ENCODE measurements around the gene CD248. TPM values are rescaled to one million over a fixed set of nuclear protein-coding genes. Genes with fewer than 3 reads are reported as not detected.

CD248 gene
- total RNA-seq, 5 donors from 2014 or later (not counting 1 experiment from before 2014, with no cell fraction given) = 2.5 to 14.7 (median 8.7) TPM

DNA sequence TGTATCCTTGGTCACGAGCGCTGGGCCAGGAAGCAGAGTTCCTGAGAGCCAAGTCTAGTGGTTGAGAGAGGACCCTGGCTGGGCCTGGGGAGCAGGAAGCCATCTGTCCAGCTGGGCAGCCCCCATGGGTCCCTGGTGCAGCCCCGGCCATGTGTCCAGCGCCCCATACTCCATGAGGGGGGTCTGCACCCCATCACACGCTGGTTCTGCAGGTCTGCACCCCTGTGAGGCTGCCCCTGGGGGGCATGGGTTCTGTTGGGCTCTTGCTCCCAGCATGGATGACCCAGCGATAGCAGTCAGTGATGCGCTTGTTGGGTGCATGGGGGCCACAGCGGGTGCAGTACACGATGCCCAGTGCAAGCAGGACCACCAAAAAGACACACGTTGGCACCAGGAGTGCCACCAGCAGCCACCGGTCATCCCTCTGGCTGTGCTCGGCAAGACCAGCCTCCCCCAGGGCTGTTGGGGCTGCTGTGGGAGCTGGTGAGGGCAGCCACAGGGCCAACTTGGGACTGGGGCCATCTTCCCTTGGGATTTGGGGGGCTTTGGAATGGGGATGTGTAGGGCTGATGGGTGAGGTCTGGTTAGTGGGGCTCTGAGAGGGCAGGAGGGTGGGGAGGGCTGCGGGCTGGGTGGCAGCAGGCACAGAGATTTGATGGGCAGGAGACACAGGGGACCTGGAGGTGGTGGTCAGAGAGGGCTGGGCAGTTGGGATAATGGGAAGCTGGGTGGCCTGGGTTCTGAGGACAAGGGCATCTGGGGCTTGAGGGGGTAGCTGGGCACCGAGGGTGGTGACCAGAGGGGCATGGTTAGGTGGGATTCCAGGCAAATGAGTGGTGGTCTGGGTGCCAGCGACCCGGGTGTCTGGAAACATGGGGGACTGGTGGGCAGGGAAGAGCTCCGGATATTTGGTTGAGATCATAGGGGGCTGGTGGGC is 2.0 kb downstream of the CD248 start:
- Mint-ChIP-seq H3K4me3 (peak overlapping the region; percentile 34 to 85 (median 73)), H3K4me1 (peaks cover 51 to 59% (median 52%) of the 10 kb centered on the region in 3 donors), H3K36me3 (no peaks in the 10 kb centered on the region), H3K27me3 (peaks cover 0 to 2% of the 10 kb centered on the region in 2 donors), H3K9me3 (no peaks in the 10 kb centered on the region), H3K27ac (peak overlapping the region; percentile 89 to 99)
- Histone ChIP-seq H3K4me1 (ENCODE audit: control insufficient read depth in 1 of 2, extremely low read depth in 1 of 2, insufficient read depth in 2 of 2, low read length in 2 of 2) (peaks cover 25 to 79% of the 10 kb centered on the region in 2 experiments), H3K4me3 (ENCODE audit: control insufficient read depth in 1 of 2, extremely low read depth in 1 of 2, low read length in 1 of 2) (peak overlapping the region; percentile 58 to 71), H3K27ac (ENCODE audit: low read length) (peak overlapping the region; percentile 90), H3K9me3 (no peaks in the 10 kb centered on the region), H3K36me3 (ENCODE audit: control insufficient read depth in 2 of 2, extremely low read depth in 1 of 2, insufficient read depth in 1 of 2, low read length in 1 of 2) (no peaks in the 10 kb centered on the region), H3K27me3 (replicated peaks in 1 of 2; ENCODE audit: control insufficient read depth in 2 of 2, extremely low read depth in 1 of 2, insufficient read depth in 2 of 2, low read length in 1 of 2) (peaks cover 0 to 14% of the 10 kb centered on the region in 2 experiments)
- CTCF ChIA-PET = no interaction called here
- ATAC-seq (replicated peaks in 1 of 4) (no peak), DNase-seq (no peak)
- 79% methylated on average over 16 of the region's 17 CpGs for whole genome bisulfite sequencing (ENCODE audit: insufficient coverage)
- POLR2A ChIA-PET = interaction anchor here in 1 of 2 donors (0.6 kb wide), 1 partner anchor 331 kb away, joined by 3 read pairs; no protein-coding TSS in a partner anchor

DNA sequence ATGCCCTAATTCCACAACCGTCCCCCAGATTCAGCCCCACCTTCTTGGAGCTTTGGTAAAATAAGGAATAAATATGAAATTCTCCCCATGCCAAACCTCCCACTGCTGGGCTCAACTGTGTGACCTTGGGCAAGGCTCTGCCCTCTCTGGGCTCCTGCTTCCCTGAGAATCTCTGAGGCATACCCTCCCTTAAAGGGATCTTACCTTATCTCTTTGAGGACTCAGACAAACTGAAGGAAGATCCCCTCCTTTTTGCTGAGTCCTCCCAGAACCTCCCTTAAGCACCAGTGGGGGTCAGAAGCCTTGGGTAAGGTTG is 2.7 kb downstream of the CD248 start:
- WGBS (ENCODE audit: insufficient coverage) = no CpG with 5 or more reads among the region's 1 CpG
- no peak for DNase-seq
- no peak for ATAC-seq (replicated peaks in 1 of 4)
- Mint-ChIP-seq H3K27ac (peak overlapping the region; percentile 89 to 99), H3K4me3 (peak overlapping the region; percentile 56 to 85 (median 73)), H3K27me3 (peaks cover 0 to 2% of the 10 kb centered on the region in 2 donors), H3K36me3 (no peaks in the 10 kb centered on the region), H3K9me3 (no peaks in the 10 kb centered on the region), H3K4me1 (peaks cover 44 to 52% (median 47%) of the 10 kb centered on the region in 3 donors)
- ChIA-PET POLR2A (no interaction called here), CTCF (no interaction called here)
- H3K4me1 ChIP-seq (ENCODE audit: control insufficient read depth in 1 of 2, extremely low read depth in 1 of 2, insufficient read depth in 2 of 2, low read length in 2 of 2) = peaks cover 25 to 73% of the 10 kb centered on the region in 2 experiments
- H3K9me3 ChIP-seq = no peaks in the 10 kb centered on the region
- peak overlapping the region; percentile 90 for H3K27ac ChIP-seq (ENCODE audit: low read length)
- H3K4me3 ChIP-seq (ENCODE audit: control insufficient read depth in 1 of 2, extremely low read depth in 1 of 2, low read length in 1 of 2) = peak overlapping the region; percentile 58 to 71
- no peaks in the 10 kb centered on the region for H3K36me3 ChIP-seq (ENCODE audit: control insufficient read depth in 2 of 2, extremely low read depth in 1 of 2, insufficient read depth in 1 of 2, low read length in 1 of 2)
- peaks cover 0 to 14% of the 10 kb centered on the region in 2 experiments for H3K27me3 ChIP-seq (replicated peaks in 1 of 2; ENCODE audit: control insufficient read depth in 2 of 2, extremely low read depth in 1 of 2, insufficient read depth in 2 of 2, low read length in 1 of 2)

DNA sequence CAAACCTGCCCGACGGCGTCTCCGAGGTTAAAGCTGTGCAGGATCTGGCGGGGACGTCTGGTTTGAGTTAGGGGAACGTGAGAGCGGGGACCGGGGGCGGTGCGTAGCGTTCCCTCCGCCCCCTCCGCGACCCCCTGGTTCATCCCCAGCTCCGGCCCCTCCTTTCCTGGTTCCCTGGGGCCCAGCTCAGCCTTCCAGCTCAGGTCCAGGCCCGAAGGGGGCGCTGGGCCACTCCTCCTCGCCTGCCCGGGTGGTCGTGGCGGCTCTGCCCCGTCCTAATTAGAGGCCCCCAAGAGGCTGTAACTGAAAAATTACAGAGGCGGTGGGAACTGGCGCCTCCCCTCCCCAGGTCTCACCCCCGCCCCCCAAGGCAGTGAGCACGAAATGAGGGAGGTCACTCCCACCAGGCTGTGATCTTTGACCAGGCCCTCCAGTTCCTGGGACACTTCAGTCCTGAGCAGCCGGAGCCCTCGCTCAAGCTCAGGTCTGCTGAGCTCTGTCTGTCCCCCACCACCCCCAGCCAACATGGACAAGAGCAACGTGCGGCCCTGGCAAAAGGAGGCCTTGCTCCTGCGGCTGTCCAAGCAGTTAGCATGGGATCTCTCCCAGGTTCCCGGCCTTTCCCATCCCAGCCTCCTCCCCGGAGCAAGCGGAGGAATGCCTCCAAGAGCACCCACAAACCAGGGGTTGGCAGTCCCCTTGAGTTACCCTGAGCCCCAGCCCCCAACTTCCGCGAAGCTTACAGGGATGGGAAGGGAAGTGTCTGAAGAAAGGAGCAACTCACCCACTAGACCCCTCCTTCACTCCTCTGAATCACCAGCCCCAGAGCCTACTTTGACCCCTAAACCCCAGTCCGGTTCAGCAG is 3.3 kb downstream of the CD248 start:
- ATAC-seq (replicated peaks in 1 of 4) = no peak
- Histone ChIP-seq H3K4me3 (ENCODE audit: control insufficient read depth in 1 of 2, extremely low read depth in 1 of 2, low read length in 1 of 2) (peak overlapping the region; percentile 58 to 71), H3K4me1 (ENCODE audit: control insufficient read depth in 1 of 2, extremely low read depth in 1 of 2, insufficient read depth in 2 of 2, low read length in 2 of 2) (peaks cover 19 to 67% of the 10 kb centered on the region in 2 experiments), H3K27ac (ENCODE audit: low read length) (peak overlapping the region; percentile 90), H3K36me3 (ENCODE audit: control insufficient read depth in 2 of 2, extremely low read depth in 1 of 2, insufficient read depth in 1 of 2, low read length in 1 of 2) (no peaks in the 10 kb centered on the region), H3K9me3 (no peaks in the 10 kb centered on the region), H3K27me3 (replicated peaks in 1 of 2; ENCODE audit: control insufficient read depth in 2 of 2, extremely low read depth in 1 of 2, insufficient read depth in 2 of 2, low read length in 1 of 2) (peaks cover 0 to 14% of the 10 kb centered on the region in 2 experiments)
- DNase-seq = no peak
- CTCF ChIA-PET = interaction anchor here (0.6 to 3.2 kb wide), 12 partner anchors 8 to 454 kb away, joined by 3 to 34 read pairs (median 5); partner anchors contain the start of genes BRMS1 (in 1 of the 2), DPP3 (in 1 of the 2), RBM4B (in 1 of the 2) and YIF1A (in 1 of the 2)
- WGBS (ENCODE audit: insufficient coverage) = 58% methylated on average over 24 of the region's 38 CpGs
- Mint-ChIP-seq H3K4me1 (peaks cover 38 to 46% (median 41%) of the 10 kb centered on the region in 3 donors), H3K9me3 (no peaks in the 10 kb centered on the region), H3K27ac (peak overlapping the region; percentile 93 to 99), H3K4me3 (peak overlapping the region; percentile 73 to 90 (median 85)), H3K36me3 (no peaks in the 10 kb centered on the region), H3K27me3 (peaks cover 0 to 2% of the 10 kb centered on the region in 2 donors)
- POLR2A ChIA-PET = interaction anchor here (0.6 to 1.3 kb wide), 5 partner anchors 25 to 811 kb away, joined by 3 to 8 read pairs (median 6); partner anchors contain the start of genes BRMS1 (in 1 of the 2) and YIF1A (in 1 of the 2)

GRCh38 chr11:66312549-66313320 is 4.1 kb downstream of the CD248 start:
- Mint-ChIP-seq H3K4me1 (peaks cover 30 to 38% (median 34%) of the 10 kb centered on the region in 3 donors), H3K9me3 (no peaks in the 10 kb centered on the region), H3K27ac (peak overlapping the region; percentile 93 to 99), H3K36me3 (no peaks in the 10 kb centered on the region), H3K27me3 (peaks cover 0 to 2% of the 10 kb centered on the region in 2 donors), H3K4me3 (peak overlapping the region; percentile 73 to 90 (median 85))
- H3K27me3 ChIP-seq (replicated peaks in 1 of 2; ENCODE audit: control insufficient read depth in 2 of 2, extremely low read depth in 1 of 2, insufficient read depth in 2 of 2, low read length in 1 of 2) = peaks cover 0 to 14% of the 10 kb centered on the region in 2 experiments
- ChIA-PET POLR2A (interaction anchor here (0.6 to 1.3 kb wide), 10 partner anchors 17 to 1439 kb away, joined by 3 to 8 read pairs (median 3); partner anchors contain the start of genes BRMS1 (in 1 of the 2), FIBP (in 1 of the 2) and YIF1A (in 1 of the 2)), CTCF (interaction anchor here (0.6 to 3.2 kb wide), 27 partner anchors 9 to 816 kb away, joined by 3 to 34 read pairs (median 4); partner anchors contain the start of genes BRMS1 (in 1 of the 2), DPP3 (in 1 of the 2), MRPL11 (in 1 of the 2) and PELI3 (in 1 of the 2))
- peak overlapping the region; percentile 92 for H3K27ac ChIP-seq (ENCODE audit: low read length)
- peaks cover 13 to 59% of the 10 kb centered on the region in 2 experiments for H3K4me1 ChIP-seq (ENCODE audit: control insufficient read depth in 1 of 2, extremely low read depth in 1 of 2, insufficient read depth in 2 of 2, low read length in 2 of 2)
- no peaks in the 10 kb centered on the region for H3K36me3 ChIP-seq (ENCODE audit: control insufficient read depth in 2 of 2, extremely low read depth in 1 of 2, insufficient read depth in 1 of 2, low read length in 1 of 2)
- H3K9me3 ChIP-seq = no peaks in the 10 kb centered on the region
- WGBS (ENCODE audit: insufficient coverage) = 2% methylated on average over 44 of the region's 52 CpGs
- ATAC-seq (replicated peaks in 1 of 4) = peak; percentile 64 to 68 (median 66)
- H3K4me3 ChIP-seq (ENCODE audit: control insufficient read depth in 1 of 2, extremely low read depth in 1 of 2, low read length in 1 of 2) = peak overlapping the region; percentile 58 to 71
- peak; percentile 96 to 100 (median 99) for DNase-seq

DNA sequence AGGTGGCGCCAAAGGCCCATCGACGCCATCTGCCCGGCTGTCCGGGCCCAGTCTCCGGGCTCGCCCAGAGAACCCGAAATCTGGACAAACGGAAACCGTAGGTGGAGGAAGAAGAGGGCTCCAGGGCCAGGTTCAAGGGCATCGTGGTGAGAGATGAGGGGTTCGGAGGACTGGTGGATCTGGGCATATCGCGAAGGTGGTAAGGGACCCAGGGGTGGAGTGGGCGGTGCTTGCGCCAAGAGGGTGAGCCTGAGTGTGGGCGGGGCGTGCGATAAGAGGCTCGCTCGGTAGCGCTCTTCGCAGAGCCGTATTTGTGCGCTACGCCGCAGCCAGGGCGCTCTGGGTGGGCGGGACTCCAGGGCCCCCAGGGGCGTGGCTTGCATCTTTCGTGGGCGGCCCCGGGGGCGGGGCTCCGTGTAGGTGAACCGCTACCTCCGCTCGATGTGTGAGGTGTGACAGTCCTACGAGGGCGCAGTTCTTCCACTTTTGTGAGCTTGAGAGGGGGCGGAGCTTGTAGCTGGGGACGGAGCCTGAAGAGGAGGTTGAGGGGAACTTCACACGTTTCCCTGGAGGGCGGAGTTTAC is 4.8 kb downstream of the CD248 start:
- peak; percentile 96 to 100 (median 99) for DNase-seq
- peak overlapping the region; percentile 57 to 71 for H3K4me3 ChIP-seq (ENCODE audit: control insufficient read depth in 1 of 2, extremely low read depth in 1 of 2, low read length in 1 of 2)

More for the DNA sequence above, 4.8 kb downstream of the CD248 start:
- peak overlapping the region; percentile 92 for H3K27ac ChIP-seq (ENCODE audit: low read length)
- peaks cover 0 to 14% of the 10 kb centered on the region in 2 experiments for H3K27me3 ChIP-seq (replicated peaks in 1 of 2; ENCODE audit: control insufficient read depth in 2 of 2, extremely low read depth in 1 of 2, insufficient read depth in 2 of 2, low read length in 1 of 2)
- POLR2A ChIA-PET = interaction anchor here (0.5 to 1.3 kb wide), 8 partner anchors 18 to 1438 kb away, joined by 3 to 8 read pairs (median 3); partner anchors contain the start of genes BRMS1 (in 1 of the 2), FIBP (in 1 of the 2) and YIF1A (in 1 of the 2)
- H3K27ac Mint-ChIP-seq = peak overlapping the region; percentile 93 to 99
- peak; percentile 75 to 82 (median 77) for ATAC-seq (replicated peaks in 1 of 4)
- 0% methylated on average over 43 of the region's 44 CpGs for WGBS (ENCODE audit: insufficient coverage)
- peaks cover 9 to 52% of the 10 kb centered on the region in 2 experiments for H3K4me1 ChIP-seq (ENCODE audit: control insufficient read depth in 1 of 2, extremely low read depth in 1 of 2, insufficient read depth in 2 of 2, low read length in 2 of 2)
- H3K27me3 Mint-ChIP-seq = peaks cover 0 to 2% of the 10 kb centered on the region in 2 donors
- peak overlapping the region; percentile 73 to 90 (median 85) for H3K4me3 Mint-ChIP-seq
- H3K4me1 Mint-ChIP-seq = peaks cover 24 to 32% (median 29%) of the 10 kb centered on the region in 3 donors
- no peaks in the 10 kb centered on the region for H3K9me3 ChIP-seq
- CTCF ChIA-PET = interaction anchor here (0.5 to 3.2 kb wide), 35 partner anchors 10 to 815 kb away, joined by 3 to 34 read pairs (median 4); partner anchors contain the start of genes BRMS1 (in 1 of the 2), DPP3 (in 1 of the 2), MRPL11 (in 1 of the 2) and PELI3 (in 1 of the 2)
- no peaks in the 10 kb centered on the region for H3K36me3 Mint-ChIP-seq
- no peaks in the 10 kb centered on the region for H3K9me3 Mint-ChIP-seq
- H3K36me3 ChIP-seq (ENCODE audit: control insufficient read depth in 2 of 2, extremely low read depth in 1 of 2, insufficient read depth in 1 of 2, low read length in 1 of 2) = no peaks in the 10 kb centered on the region

All from T-cell (primary cell).